Measurements from ENCODE around the gene HOMER1.

The HOMER1 gene

GRCh38 chr5:79546782-79547428 is 33.0 kb upstream of the HOMER1 start:
- Histone ChIP-seq H3K4me1 (no peaks in the 10 kb centered on the region), H3K9ac (no peak overlapping the region), H3K36me3 (no peaks in the 10 kb centered on the region), H3K27me3 (no peaks in the 10 kb centered on the region), H3K9me3 (peaks cover 3% of the 10 kb centered on the region), H4K20me1 (no peaks in the 10 kb centered on the region), H3K27ac (no peak overlapping the region), H3K4me3 (no peak overlapping the region), H3K4me2 (no peak overlapping the region)
- no peak for TF ChIP-seq Cebpa-rat (IDR thresholded peaks at IDR 0.05)

DNA sequence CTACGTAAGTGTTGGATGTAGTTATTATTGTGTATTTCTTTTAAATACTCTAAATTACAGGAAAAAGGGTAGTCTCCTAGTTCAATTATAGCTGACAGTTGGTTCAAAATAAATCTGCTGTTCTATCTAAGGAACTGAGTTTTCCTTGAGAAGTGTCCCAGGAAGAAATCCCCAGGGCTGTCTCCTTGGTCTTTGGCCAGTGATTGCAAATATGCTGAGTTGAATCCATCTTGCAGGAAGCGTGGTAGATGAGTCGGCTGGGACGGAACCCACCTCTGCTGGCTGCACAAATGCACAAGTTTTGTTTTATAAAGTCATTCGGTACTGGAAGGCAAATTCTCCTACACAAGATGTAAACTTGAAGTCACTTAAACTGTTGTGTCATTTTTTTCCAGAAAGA is 30.2 kb upstream of the HOMER1 start:
- Histone ChIP-seq H3K27ac (no peak overlapping the region), H3K9ac (no peak overlapping the region), H3K9me3 (no peaks in the 10 kb centered on the region), H3K27me3 (no peaks in the 10 kb centered on the region), H3K4me2 (no peak overlapping the region), H3K4me3 (no peak overlapping the region), H3K36me3 (no peaks in the 10 kb centered on the region), H4K20me1 (no peaks in the 10 kb centered on the region), H3K4me1 (no peaks in the 10 kb centered on the region)
- no peak for TF ChIP-seq Cebpa-rat (IDR thresholded peaks at IDR 0.05)

- H3K27ac ChIP-seq = no peak overlapping the region
- no peak overlapping the region for H3K9ac ChIP-seq
- no peak for TF ChIP-seq Cebpa-rat (IDR thresholded peaks at IDR 0.05)
- H3K36me3 ChIP-seq = no peaks in the 10 kb centered on the region
- no peaks in the 10 kb centered on the region for H3K9me3 ChIP-seq
- no peaks in the 10 kb centered on the region for H3K27me3 ChIP-seq
- no peak overlapping the region for H3K4me2 ChIP-seq
- H4K20me1 ChIP-seq = no peaks in the 10 kb centered on the region
- no peaks in the 10 kb centered on the region for H3K4me1 ChIP-seq
- H3K4me3 ChIP-seq = no peak overlapping the region
Measured at GRCh38 chr5:79540939-79541338, 27.0 kb upstream of the HOMER1 start.

DNA sequence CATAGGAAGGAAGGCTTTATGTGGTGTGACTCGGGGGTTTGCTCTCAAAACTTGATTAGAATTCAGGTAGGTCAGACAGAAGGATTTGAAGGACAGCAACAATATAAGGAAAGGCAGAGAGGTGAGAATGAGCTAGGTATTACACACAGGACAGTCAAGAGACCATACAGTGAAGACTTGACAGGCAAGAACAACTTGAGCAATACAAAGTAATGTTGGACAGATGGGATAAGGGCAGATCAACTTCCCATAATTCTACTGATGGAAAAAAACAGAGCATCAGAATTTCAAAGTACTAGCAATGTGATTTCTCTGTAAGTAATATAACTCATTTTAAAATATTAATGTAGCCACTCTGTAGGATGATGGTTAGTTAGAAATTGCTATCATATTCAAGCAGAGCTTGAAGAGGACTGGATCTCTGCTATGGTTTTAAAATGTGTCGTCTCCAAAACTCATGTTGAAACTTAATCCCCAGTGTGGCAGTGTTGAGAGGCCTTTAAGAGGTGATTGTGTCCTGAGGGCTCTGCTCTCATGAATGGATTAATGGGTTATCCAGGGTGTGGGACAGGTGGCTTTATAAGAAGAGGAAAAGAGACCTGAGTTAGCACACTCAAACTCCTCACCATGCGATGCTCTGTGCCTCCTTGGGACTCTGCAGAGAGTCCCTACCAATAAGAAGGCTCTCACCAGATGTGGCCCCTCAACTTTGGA is 22.4 kb upstream of the HOMER1 start:
- no peak for TF ChIP-seq Cebpa-rat (IDR thresholded peaks at IDR 0.05)
- H3K9ac ChIP-seq = no peak overlapping the region
- no peak overlapping the region for H3K4me3 ChIP-seq
- H3K27ac ChIP-seq = no peak overlapping the region
- no peak overlapping the region for H3K4me2 ChIP-seq
- no peaks in the 10 kb centered on the region for H3K27me3 ChIP-seq
- H3K9me3 ChIP-seq = no peaks in the 10 kb centered on the region
- H4K20me1 ChIP-seq = no peaks in the 10 kb centered on the region
- H3K4me1 ChIP-seq = no peaks in the 10 kb centered on the region
- H3K36me3 ChIP-seq = no peaks in the 10 kb centered on the region

DNA sequence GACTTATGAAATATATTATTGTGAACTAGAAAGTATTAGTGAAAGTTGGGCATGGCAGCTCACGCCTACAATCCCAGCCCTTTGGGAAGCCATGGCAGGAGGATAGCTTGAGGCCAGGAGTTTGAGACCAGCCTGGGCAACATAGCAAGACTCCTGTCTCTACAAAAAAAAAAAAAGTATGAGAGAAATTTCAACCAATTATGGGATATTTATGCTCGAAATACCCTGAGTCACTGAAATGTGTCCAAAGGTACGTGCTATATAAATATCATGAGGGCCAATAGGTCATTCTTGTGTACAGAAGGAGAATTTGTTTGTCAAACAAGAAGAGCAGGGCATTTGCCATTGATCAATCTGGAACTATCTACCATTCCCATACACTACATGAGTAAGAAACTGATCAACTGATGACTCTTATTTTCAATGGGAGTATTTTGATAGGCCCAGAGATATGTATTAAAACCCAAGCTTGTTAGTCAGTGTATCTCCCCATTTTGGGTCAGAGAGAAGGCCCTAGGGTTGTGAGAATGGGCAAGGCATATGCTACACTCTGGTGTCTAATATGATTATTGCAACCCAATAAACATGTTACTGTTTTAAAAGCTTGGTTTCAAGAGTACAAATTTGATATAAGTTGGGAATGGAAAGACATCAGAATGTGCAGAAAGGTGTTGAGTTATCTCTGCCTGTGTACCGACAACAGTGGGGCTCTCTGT is 21.7 kb upstream of the HOMER1 start:
- Histone ChIP-seq H3K4me1 (no peaks in the 10 kb centered on the region), H3K36me3 (no peaks in the 10 kb centered on the region), H3K27me3 (no peaks in the 10 kb centered on the region), H4K20me1 (no peaks in the 10 kb centered on the region), H3K9me3 (no peaks in the 10 kb centered on the region), H3K9ac (no peak overlapping the region), H3K27ac (no peak overlapping the region), H3K4me2 (no peak overlapping the region), H3K4me3 (no peak overlapping the region)
- TF ChIP-seq Cebpa-rat (IDR thresholded peaks at IDR 0.05) = no peak

GRCh38 chr5:79529110-79529509 is 15.2 kb upstream of the HOMER1 start:
- Histone ChIP-seq H3K27me3 (no peaks in the 10 kb centered on the region), H3K4me2 (no peak overlapping the region), H3K4me3 (no peak overlapping the region), H3K9ac (no peak overlapping the region), H3K9me3 (peaks cover 25% of the 10 kb centered on the region), H4K20me1 (no peaks in the 10 kb centered on the region), H3K4me1 (no peaks in the 10 kb centered on the region), H3K36me3 (no peaks in the 10 kb centered on the region; the same call in 1 of the 2 replicates), H3K27ac (no peak overlapping the region)
- TF ChIP-seq Cebpa-rat (IDR thresholded peaks at IDR 0.05) = no peak

GRCh38 chr5:79527431-79527830 is 13.5 kb upstream of the HOMER1 start:
- Histone ChIP-seq H3K4me3 (no peak overlapping the region), H3K27ac (no peak overlapping the region), H3K4me2 (no peak overlapping the region), H3K27me3 (no peaks in the 10 kb centered on the region), H4K20me1 (no peaks in the 10 kb centered on the region), H3K4me1 (no peaks in the 10 kb centered on the region), H3K9ac (no peak overlapping the region), H3K36me3 (no peaks in the 10 kb centered on the region; the same call in 1 of the 2 replicates), H3K9me3 (peaks cover 25% of the 10 kb centered on the region)
- TF ChIP-seq Cebpa-rat (IDR thresholded peaks at IDR 0.05) = no peak

DNA sequence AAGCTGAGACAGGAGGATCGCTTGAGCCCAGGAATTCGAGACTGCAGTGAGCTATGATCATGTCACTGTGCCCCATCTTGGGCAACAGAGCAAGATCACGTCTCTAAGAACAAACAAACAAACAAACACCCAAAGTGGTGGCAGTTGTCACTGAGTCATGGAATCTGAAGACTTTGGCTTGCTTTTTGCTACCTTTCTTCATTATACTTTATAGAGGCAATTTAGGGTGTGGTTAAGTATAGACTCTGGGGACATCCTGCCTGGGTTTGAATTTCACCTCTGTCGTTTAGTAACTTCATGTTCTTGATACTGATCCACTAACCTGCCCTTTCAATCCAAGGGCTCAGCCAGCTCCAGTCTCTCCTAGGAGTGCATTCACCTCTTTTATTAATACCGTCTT is 13.0 kb upstream of the HOMER1 start:
- H3K9me3 ChIP-seq = peaks cover 25% of the 10 kb centered on the region

GRCh38 chr5:79526493-79526892 is 12.6 kb upstream of the HOMER1 start:
- Histone ChIP-seq H3K27me3 (no peaks in the 10 kb centered on the region), H3K4me2 (no peak overlapping the region), H3K4me3 (no peak overlapping the region), H3K4me1 (no peaks in the 10 kb centered on the region), H3K36me3 (no peaks in the 10 kb centered on the region; the same call in 1 of the 2 replicates), H3K9ac (no peak overlapping the region), H4K20me1 (no peaks in the 10 kb centered on the region), H3K9me3 (peaks cover 25% of the 10 kb centered on the region), H3K27ac (no peak overlapping the region)
- no peak for TF ChIP-seq Cebpa-rat (IDR thresholded peaks at IDR 0.05)

More for the DNA sequence above, 13.0 kb upstream of the HOMER1 start:
- Histone ChIP-seq H3K4me3 (no peak overlapping the region), H3K27me3 (no peaks in the 10 kb centered on the region), H3K4me1 (no peaks in the 10 kb centered on the region), H3K4me2 (no peak overlapping the region), H3K36me3 (no peaks in the 10 kb centered on the region; the same call in 1 of the 2 replicates), H4K20me1 (no peaks in the 10 kb centered on the region), H3K9ac (no peak overlapping the region), H3K27ac (no peak overlapping the region)
- TF ChIP-seq Cebpa-rat (IDR thresholded peaks at IDR 0.05) = no peak

DNA sequence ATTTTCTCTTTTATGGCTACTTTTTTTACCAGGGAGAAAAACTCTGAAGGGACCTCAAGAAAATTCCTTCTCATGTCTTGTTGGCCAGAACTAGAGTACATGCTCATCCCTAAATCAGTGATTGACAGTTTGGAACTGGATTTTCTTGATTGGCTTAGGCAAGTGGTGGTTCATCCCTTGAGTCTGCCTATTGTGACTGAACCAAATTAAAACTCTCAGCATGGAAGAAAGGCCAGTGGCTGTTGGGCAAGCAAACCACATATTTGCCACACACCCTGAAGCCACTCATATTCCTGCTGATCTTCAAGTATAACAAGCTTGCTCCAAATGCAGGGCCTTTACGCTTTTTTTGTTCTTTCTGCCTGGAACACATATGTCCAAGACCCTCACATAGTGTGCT is 7.2 kb upstream of the HOMER1 start:
- Histone ChIP-seq H3K36me3 (no peaks in the 10 kb centered on the region; the same call in 1 of the 2 replicates), H3K9ac (no peak overlapping the region), H3K27ac (no peak overlapping the region), H3K4me2 (no peak overlapping the region), H4K20me1 (no peaks in the 10 kb centered on the region), H3K4me1 (peaks cover 17% of the 10 kb centered on the region), H3K4me3 (no peak overlapping the region), H3K9me3 (peaks cover 15% of the 10 kb centered on the region), H3K27me3 (no peaks in the 10 kb centered on the region)
- TF ChIP-seq Cebpa-rat (IDR thresholded peaks at IDR 0.05) = no peak
